B cell (primary cell): Measurements from ENCODE around the gene DSG3. TPM values are rescaled to one million over a fixed set of nuclear protein-coding genes. Genes with fewer than 3 reads are reported as not detected.

Experiments
- ATAC-seq: fragments of 200-7000 bp; cut with Tn5 transposase; one replicate; pipeline ENCODE4 v1.10.0; 2021; ENCODE audit warnings: low read depth, mild to moderate bottlenecking, moderate number of reproducible peaks, moderate library complexity
- CTCF ChIA-PET: fragments of 350-600 bp; sonication (Branson Sonifier 250); formaldehyde crosslinking; loops from one replicate; lab custom pipeline; 2021; ENCODE audit warnings: antibody characterized with exemption, inconsistent platforms; lab: Charles Lee
- POLR2A ChIA-PET: fragments of 350-600 bp; sonication (Branson Sonifier 250); formaldehyde crosslinking; loops from one replicate; lab custom pipeline; 2021; ENCODE audit warnings: antibody characterized with exemption; lab: Charles Lee
- DNase-seq: peaks from one replicate; pipeline ENCODE4 v3.0.0; 2013
- H2AFZ ChIP-seq: 2 replicates; pipeline ENCODE4 v1.6.1; 2012; ENCODE audit warnings: mild to moderate bottlenecking, low read depth, low read length; ENCODE audit not compliant: insufficient read depth, poor library complexity, severe bottlenecking
- H3K27ac ChIP-seq, 2 donors: 1 replicate in 1 of 2; 2 replicates in 1 of 2; pipeline ENCODE4 v1.5.1; 2012 to 2013; ENCODE audit warnings: low read length in 2 of 2, mild to moderate bottlenecking in 2 of 2, moderate library complexity in 1 of 2
- H3K27me3 ChIP-seq, 4 experiments: fragments of 200-600 bp in 1 of 4; sonication (generic) in 1 of 4; replicated peaks in 1 of 4; 1 replicate in 2 of 4; 2 replicates in 2 of 4; pipeline versions ENCODE4 v1.6.1 to v1.7.0; 2013 to 2016; ENCODE audit warnings: low read length in 3 of 4, mild to moderate bottlenecking in 2 of 4, mixed read lengths in 1 of 4, moderate library complexity in 1 of 4; ENCODE audit not compliant: insufficient read depth in 4 of 4, control insufficient read depth in 3 of 4; ENCODE audit errors: control extremely low read depth in 1 of 4
- H3K36me3 ChIP-seq, 2 experiments: replicated peaks in 1 of 2; 1 replicate in 1 of 2; 2 replicates in 1 of 2; pipeline versions ENCODE4 v1.6.1 to v1.7.1; 2013; ENCODE audit warnings: low read length in 1 of 2; ENCODE audit not compliant: insufficient read depth in 2 of 2, control insufficient read depth in 1 of 2; ENCODE audit errors: control extremely low read depth in 1 of 2, extremely low read depth in 1 of 2
- H3K4me1 ChIP-seq, 2 donors: fragments of 200-600 bp in 1 of 2; sonication (generic) in 1 of 2; 1 replicate in 1 of 2; 2 replicates in 1 of 2; pipeline versions ENCODE4 v1.5.1 to v1.6.1; 2013 to 2017; ENCODE audit warnings: low read length in 2 of 2; ENCODE audit not compliant: control insufficient read depth in 2 of 2, insufficient read depth in 2 of 2
- H3K4me2 ChIP-seq: replicated peaks from 2 replicates; pipeline ENCODE3; 2012; ENCODE audit warnings: mild to moderate bottlenecking, low read depth, low read length; ENCODE audit not compliant: poor library complexity, severe bottlenecking
- H3K4me3 ChIP-seq, 5 experiments: fragments of 200-600 bp in 1 of 5; sonication (generic) in 1 of 5; 1 replicate in 3 of 5; 2 replicates in 2 of 5; pipeline versions ENCODE4 v1.5.1 to v1.7.0; 2011 to 2016; ENCODE audit warnings: low read length in 4 of 5, mild to moderate bottlenecking in 4 of 5, low read depth in 2 of 5, control low read depth in 1 of 5, moderate library complexity in 1 of 5; ENCODE audit not compliant: insufficient read depth in 1 of 5; ENCODE audit errors: control extremely low read depth in 1 of 5, extremely low read depth in 1 of 5
- H3K79me2 ChIP-seq: fragments of 200-600 bp; sonication (generic); one replicate; pipeline ENCODE4 v1.6.0; 2016; ENCODE audit warnings: low read length; ENCODE audit not compliant: control insufficient read depth, insufficient read depth
- H3K9ac ChIP-seq: fragments of 200-600 bp; sonication (generic); 2 replicates; pipeline ENCODE4 v1.6.1; 2017; ENCODE audit warnings: mild to moderate bottlenecking, low read length, moderate library complexity
- H3K9me3 ChIP-seq, 3 donors: one replicate each; pipeline versions ENCODE4 v1.6.1 to v1.7.1; 2013; ENCODE audit warnings: low read length in 2 of 3; ENCODE audit not compliant: control insufficient read depth in 2 of 3, insufficient read depth in 1 of 3; ENCODE audit errors: control extremely low read depth in 1 of 3
- H4K20me1 ChIP-seq: 2 replicates; pipeline ENCODE4 v1.6.0; 2012; ENCODE audit warnings: mild to moderate bottlenecking, low read length; ENCODE audit not compliant: insufficient read depth, control insufficient read depth, poor library complexity, severe bottlenecking
- H3K27ac Mint-ChIP-seq: one replicate; pipeline ENCODE4 v1.8.0; 2021; ENCODE audit warnings: mixed read lengths
- H3K27me3 Mint-ChIP-seq: one replicate; pipeline ENCODE4 v1.8.0; 2021; ENCODE audit warnings: mixed read lengths
- H3K4me1 Mint-ChIP-seq: one replicate; pipeline ENCODE4 v1.8.0; 2021; ENCODE audit warnings: mixed read lengths
- H3K4me3 Mint-ChIP-seq: one replicate; pipeline ENCODE4 v1.8.0; 2021; ENCODE audit warnings: mixed read lengths
- H3K9me3 Mint-ChIP-seq: one replicate; pipeline ENCODE4 v1.8.0; 2022; ENCODE audit warnings: mixed read lengths; ENCODE audit not compliant: insufficient read depth
- CTCF ChIP-seq: fragments of 200-600 bp; IDR thresholded peaks from one replicate; pipeline ENCODE4 v1.8.0; 2022; ENCODE audit warnings: antibody characterized with exemption, mild to moderate bottlenecking
- EZH2 ChIP-seq: IDR thresholded peaks from 2 replicates; pipeline ENCODE4 v1.6.1; 2012; ENCODE audit warnings: borderline replicate concordance, low read depth, mild to moderate bottlenecking, moderate library complexity, low read length; ENCODE audit not compliant: insufficient read depth, poor library complexity, severe bottlenecking
- WGBS: methylation state at CpG from one replicate; pipeline ENCODE4 v1.1.5; 2013; ENCODE audit warnings: missing lambda C conversion rate; ENCODE audit not compliant: insufficient coverage; 5-methylcytosine and 5-hydroxymethylcytosine counted together
- intact Hi-C: fragments of 100-400 bp; cut with micrococcal nuclease; formaldehyde crosslinking; loops from one replicate; pipeline ENCODE4 v1.10.0; 2022
- polyA plus RNA-seq: library from polyadenylated mRNA; depleted of rRNA; stranded (reverse); fragments of >200 nt; gene quantifications from 2 replicates; pipeline ENCODE4 v1.2.3, GENCODE V29; 2012
- total RNA-seq, 2 donors: library from RNA; stranded (reverse); fragments of 120-200 nt in 1 of 2; gene quantifications; 1 replicate in 1 of 2; 2 replicates in 1 of 2; pipeline versions ENCODE4 v1.2.3 to v1.2.4, GENCODE V29; 2013 to 2022

Gene DSG3
- total and polyA plus RNA-seq, 2 donors (not counting 1 experiment from before 2014, with no cell fraction given), result not detected

- Histone ChIP-seq H4K20me1 (no peaks in the 10 kb centered on the region), H3K79me2 (no peaks in the 10 kb centered on the region), H3K9me3 (no peaks in the 10 kb centered on the region), H3K4me2 (no peak overlapping the region), H3K9ac (no peak overlapping the region), H3K27ac (no peak overlapping the region), H3K36me3 (no peaks in the 10 kb centered on the region), H3K4me3 (no peak overlapping the region), H2AFZ (no peak overlapping the region), H3K4me1 (no peaks in the 10 kb centered on the region), H3K27me3 (no peaks in the 10 kb centered on the region)
- peaks cover 7% of the 10 kb centered on the region for H3K27me3 Mint-ChIP-seq
- DNase-seq (no peak), ATAC-seq (no peak)
- no peak for TF ChIP-seq CTCF
- TF ChIP-seq EZH2, result no peak
- no peaks in the 10 kb centered on the region for H3K4me1 Mint-ChIP-seq
- no CpG with 5 or more reads among the region's 2 CpGs for WGBS
- intact Hi-C loops, result no loop called here
- no peak overlapping the region for H3K4me3 Mint-ChIP-seq
- ChIA-PET CTCF (no interaction called here), POLR2A (no interaction called here)
- H3K27ac Mint-ChIP-seq, result no peak overlapping the region
- no peaks in the 10 kb centered on the region for H3K9me3 Mint-ChIP-seq
Observed at GRCh38 chr18:31486165-31486564, 38.6 kb downstream of the DSG3 start.

DNA sequence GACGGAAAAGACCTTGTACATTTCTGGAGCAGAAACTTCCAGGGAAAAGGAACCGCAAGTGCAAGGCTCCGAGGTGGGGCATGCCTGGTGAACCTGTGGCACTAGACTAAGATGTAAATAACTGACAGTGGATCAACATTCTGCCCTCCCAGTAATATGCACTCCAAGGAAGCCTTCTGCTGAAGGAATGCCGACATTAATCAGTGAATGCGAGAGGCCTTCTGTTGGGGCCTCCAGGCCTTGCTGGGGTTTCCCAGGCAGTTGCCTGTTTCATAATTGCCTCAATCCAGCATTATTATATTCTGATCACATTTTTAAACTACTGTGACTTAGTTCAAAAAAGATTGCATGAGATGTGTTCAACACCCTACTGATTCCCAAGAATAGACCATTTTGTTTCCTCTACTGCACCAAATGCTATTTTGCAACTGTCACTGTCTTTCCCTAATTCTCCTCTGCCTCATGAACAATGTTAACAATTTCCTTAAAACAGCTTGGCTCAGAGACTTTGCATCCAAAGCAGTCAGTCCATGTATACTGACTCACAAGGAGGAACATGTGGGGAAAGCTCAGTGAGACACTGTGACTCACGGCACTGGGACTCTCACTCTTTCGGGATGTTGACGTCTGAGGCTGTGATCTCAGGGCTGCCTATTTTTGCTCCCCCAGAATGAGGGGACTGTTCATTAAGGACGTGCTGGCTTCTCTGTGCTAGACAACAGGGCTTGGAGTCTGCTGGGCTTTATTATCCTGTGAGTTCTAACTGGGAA lies 39.9 kb downstream of the DSG3 start:
- H2AFZ ChIP-seq, result no peak overlapping the region
- H3K9me3 ChIP-seq, result no peaks in the 10 kb centered on the region
- POLR2A ChIA-PET, result no interaction called here
- Mint-ChIP-seq H3K27ac (no peak overlapping the region), H3K4me3 (no peak overlapping the region), H3K4me1 (no peaks in the 10 kb centered on the region), H3K27me3 (peaks cover 6% of the 10 kb centered on the region), H3K9me3 (no peaks in the 10 kb centered on the region)
- H3K79me2 ChIP-seq, result no peaks in the 10 kb centered on the region
- H3K4me1 ChIP-seq, result no peaks in the 10 kb centered on the region
- 88% methylated on average over 6 of the region's 9 CpGs for WGBS
- intact Hi-C loops, result no loop called here
- H3K4me3 ChIP-seq, result no peak overlapping the region
- no peaks in the 10 kb centered on the region for H3K27me3 ChIP-seq
- no peak overlapping the region for H3K27ac ChIP-seq
- DNase-seq (no peak), ATAC-seq (no peak)
- H3K4me2 ChIP-seq, result no peak overlapping the region
- no peak for TF ChIP-seq EZH2
- no peak for TF ChIP-seq CTCF
- H4K20me1 ChIP-seq, result no peaks in the 10 kb centered on the region
- H3K36me3 ChIP-seq, result no peaks in the 10 kb centered on the region
- H3K9ac ChIP-seq, result no peak overlapping the region
- CTCF ChIA-PET, result no interaction called here
